Fibroblast of peridontal ligament (primary cell): ENCODE results near the gene PMPCB.

ENCODE experiments used
- DNase-seq: peaks from one replicate; pipeline ENCODE4 v3.0.0-alpha.2; 2010; ENCODE audit errors: extremely low read depth

Gene PMPCB

DNA sequence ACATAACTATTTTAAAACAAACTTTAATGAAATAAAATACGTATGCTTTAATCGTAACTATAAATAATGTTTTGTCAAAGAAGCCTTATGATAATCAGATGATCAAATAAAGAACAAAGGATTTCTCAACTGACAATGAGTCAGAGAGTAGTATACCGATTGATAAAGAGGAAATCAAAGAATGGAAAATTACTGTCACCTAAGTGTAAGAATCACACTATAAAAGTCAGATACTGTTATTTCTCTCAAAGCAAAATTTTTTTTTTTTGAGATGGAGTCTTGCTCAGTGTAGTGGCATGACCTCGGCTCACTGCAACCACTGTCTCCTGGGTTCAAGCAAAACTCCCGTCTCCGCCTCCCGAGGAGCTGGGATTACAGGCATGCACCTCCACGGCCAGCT is 28.5 kb downstream of the PMPCB start:
- no peak for DNase-seq

DNA sequence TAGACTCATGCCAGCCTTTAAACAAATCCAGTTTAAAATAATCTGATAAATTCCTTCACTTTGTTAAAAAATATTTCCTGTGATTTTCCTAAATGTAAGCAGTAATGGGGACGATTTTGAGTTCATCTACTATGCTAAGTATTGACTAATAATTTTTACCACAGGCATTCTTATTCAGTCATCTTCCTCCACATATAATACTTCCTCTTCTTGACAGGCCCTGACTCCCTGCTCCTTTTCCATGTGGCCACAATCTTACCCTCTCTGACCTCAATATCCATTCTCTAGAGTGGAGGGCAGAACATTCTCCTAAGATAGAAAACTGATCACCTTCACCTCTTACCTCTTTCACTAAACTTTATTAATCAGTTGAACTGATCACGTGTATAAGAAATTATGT is 39.5 kb downstream of the PMPCB start:
- DNase-seq, result no peak

GRCh38 chr7:103338864-103339263 is 41.6 kb downstream of the PMPCB start:
- no peak for DNase-seq

DNA sequence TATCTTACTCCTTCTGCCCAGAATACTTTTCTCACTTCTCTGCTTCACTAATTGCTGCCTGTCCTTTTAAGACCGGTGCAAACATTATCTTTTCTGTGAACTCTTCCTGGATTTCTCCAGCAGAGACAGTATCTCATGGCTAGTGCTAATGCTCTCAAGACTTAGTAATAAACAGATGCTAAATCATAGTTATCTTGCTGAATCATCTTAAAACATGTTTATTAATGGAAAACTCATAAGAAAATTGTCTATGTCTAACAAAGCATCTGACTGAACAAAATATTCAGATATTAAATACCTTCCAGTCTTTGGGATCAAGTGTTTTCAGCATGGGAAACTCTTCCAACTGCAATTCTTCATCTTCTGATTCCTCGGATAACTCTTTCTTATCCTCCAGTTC is 44.2 kb downstream of the PMPCB start:
- DNase-seq, result no peak

GRCh38 chr7:103343332-103343731 is 46.1 kb downstream of the PMPCB start:
- DNase-seq, result no peak

DNA sequence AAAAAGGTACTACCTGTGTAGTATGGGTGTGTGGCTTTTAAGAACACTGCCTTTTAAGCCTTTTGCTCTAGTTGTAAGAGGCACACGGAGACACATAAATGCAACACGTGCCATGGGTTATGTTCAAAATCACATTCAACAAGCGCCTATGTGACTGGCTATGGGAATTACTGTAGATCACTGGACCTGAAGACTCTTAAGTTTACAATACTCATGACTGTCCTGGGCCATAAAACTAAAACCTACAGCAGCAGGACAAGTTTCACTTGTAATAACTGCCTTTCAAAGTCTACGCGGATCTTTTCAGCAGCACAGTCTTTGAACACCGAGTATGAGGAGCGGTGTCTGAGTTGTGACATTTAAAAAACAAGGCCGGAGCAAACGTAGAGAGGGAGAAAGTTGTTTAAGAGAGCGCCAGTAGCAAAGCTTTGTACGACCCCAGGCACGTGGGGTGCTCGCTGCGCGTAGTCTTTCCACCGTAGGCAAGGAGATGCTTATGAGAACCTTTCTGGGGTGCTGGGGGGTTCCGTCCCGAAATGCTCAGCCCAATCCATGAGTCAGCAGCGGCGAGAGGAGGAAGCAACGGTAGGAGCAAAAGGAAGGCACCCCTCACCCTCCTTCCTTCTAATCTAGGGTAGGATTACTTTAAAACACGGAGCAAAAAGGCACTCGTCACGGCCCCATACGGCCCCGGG is 46.7 kb downstream of the PMPCB start:
- peak; percentile 37 for DNase-seq

DNA sequence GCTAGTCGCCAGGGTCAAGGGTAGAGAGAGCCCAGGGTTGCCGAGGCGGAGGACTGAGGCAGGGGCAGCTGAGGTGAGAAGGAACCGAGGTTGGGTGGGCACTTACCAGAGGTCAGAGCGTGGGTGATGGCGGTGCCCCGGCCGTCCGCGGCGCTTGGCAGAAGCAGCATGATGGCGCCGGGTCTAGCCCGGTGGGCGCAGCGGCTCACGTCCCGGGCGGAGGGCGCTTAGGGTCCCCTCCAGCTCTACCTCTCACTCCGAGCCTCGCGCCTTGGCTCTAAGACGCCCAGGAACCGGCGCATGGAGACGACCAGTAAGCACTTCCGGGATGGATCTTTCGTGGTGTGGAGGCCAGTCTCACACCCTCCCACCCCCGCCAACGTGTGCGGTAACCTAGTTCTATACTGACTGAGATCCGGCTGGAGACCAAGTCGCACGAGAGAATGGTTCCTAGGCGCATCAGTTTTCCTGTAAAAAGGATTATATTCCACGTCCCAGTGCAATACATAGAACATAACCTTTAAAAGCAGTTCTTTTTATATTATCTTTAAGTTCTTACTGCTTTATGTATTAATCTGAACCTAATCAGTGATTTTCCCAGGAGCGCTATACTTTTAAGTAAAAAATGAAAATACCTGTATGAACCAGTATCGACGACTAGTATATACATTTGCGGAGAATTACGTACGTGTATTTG is 47.4 kb downstream of the PMPCB start, which contains the start of gene DNAJC2:
Gene DNAJC2 (minus strand): TSS at position 315 of the 697 bp plus-strand sequence. CDS start 145 bp downstream, at position 170.
- peak; percentile 93 for DNase-seq

DNA sequence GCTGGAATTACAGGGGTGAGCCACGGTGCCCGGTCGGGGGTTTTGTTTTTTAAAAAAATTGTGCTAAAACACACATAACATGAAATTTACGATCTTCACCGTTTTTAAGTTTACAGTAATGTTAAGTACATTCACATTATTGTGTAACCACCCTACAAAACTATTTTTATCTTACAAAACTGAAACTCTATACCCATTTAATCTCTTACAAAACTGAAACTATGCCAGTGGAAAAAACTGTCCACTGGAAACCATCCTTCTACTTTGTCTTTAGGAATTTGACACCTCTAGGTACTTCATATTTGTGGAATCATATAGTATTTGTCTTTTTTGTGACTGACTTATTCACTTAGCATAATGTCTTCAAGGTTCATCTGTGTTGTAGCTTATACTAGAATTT is 49.2 kb downstream of the PMPCB start:
- DNase-seq, result no peak

GRCh38 chr7:103347507-103348267 is 50.5 kb downstream of the PMPCB start, which contains the start of gene PSMC2:
TSS of gene PSMC2 (plus strand) at chr7:103347643. CDS start at chr7:103347712, 69 bp downstream.
- peak; percentile 94 for DNase-seq

- no peak for DNase-seq
These were observed 51.2 kb downstream of the PMPCB start for GRCh38 chr7:103348452-103348851.

DNA sequence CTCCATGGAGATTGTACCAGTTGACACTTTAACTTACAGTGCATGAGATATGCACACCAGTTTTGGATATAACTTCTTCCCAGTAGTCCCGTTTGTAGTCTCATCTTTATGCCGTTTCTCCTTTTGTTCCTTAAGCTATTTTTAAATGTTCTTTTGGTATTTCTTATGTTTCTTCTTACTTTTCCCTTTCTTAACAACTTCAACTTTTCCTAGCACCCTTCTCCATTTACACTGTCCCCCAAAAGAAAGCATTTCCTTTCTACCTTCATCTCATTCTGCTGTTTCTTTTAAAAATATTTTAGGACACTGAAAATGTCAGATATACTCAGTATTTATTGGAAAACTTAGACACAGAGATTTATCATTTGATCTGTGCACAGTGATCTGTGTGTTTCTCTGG is 51.7 kb downstream of the PMPCB start:
- DNase-seq, result no peak

- DNase-seq, result no peak
These were observed 52.6 kb downstream of the PMPCB start for GRCh38 chr7:103349805-103350204.
